Breast epithelium (tissue), 3 donors: Measurements from ENCODE around the gene FANCG.

ENCODE experiments used
- POLR2A ChIP-seq: fragments of 450-650 bp; IDR thresholded peaks from one replicate; pipeline ENCODE4 v1.6.1; 2016; ENCODE audit warnings: antibody characterized with exemption, mild to moderate bottlenecking, moderate library complexity
- POLR2AphosphoS5 ChIP-seq, 3 donors: sonication (generic); formaldehyde crosslinking; IDR thresholded peaks; one replicate each; pipeline ENCODE4 v1.6.1; 2017; ENCODE audit warnings: antibody characterized with exemption in 3 of 3
- TF ChIP-seq, protein P1 (sequence below), 3 donors: fragments of 450-650 bp; IDR thresholded peaks; one replicate each; pipeline ENCODE4 v1.5.1; 2016 to 2017; ENCODE audit warnings: antibody characterized with exemption in 3 of 3, mild to moderate bottlenecking in 3 of 3, moderate library complexity in 3 of 3

DNA sequence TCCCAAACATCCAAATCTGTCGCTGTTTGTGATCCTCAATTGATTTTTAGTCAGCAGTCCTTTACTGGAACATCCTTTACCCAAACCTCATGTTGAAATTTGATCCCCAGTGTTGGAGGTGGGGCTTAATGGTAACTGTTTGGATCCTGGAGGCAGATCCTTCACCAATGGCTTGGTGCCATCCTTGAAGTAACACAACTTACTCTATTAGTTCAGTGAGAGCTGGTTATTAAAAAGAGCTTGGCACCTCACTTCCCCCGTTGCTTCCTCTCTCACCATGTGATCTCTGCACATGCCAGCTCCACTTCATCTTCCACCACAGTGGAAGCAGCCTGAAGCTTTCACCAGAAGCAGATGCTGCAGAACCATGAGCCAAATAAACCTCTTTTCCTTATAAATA, 49.9 kb downstream of the FANCG start:
- TF ChIP-seq, protein P1, sequence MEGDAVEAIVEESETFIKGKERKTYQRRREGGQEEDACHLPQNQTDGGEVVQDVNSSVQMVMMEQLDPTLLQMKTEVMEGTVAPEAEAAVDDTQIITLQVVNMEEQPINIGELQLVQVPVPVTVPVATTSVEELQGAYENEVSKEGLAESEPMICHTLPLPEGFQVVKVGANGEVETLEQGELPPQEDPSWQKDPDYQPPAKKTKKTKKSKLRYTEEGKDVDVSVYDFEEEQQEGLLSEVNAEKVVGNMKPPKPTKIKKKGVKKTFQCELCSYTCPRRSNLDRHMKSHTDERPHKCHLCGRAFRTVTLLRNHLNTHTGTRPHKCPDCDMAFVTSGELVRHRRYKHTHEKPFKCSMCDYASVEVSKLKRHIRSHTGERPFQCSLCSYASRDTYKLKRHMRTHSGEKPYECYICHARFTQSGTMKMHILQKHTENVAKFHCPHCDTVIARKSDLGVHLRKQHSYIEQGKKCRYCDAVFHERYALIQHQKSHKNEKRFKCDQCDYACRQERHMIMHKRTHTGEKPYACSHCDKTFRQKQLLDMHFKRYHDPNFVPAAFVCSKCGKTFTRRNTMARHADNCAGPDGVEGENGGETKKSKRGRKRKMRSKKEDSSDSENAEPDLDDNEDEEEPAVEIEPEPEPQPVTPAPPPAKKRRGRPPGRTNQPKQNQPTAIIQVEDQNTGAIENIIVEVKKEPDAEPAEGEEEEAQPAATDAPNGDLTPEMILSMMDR (IDR thresholded peaks at IDR 0.05): no peak
- TF ChIP-seq POLR2A: no peak
- TF ChIP-seq POLR2AphosphoS5 (IDR thresholded peaks at IDR 0.05): no peak
